Measurements from ENCODE around the gene DCAF4. TPM values are rescaled to one million over a fixed set of nuclear protein-coding genes. Genes with fewer than 3 reads are reported as not detected.

Gene DCAF4
- total RNA-seq, 3 donors from 2014 or later (not counting 1 experiment from before 2014, with no cell fraction given): 4.6 to 18.6 (median 16.5) TPM

DNA sequence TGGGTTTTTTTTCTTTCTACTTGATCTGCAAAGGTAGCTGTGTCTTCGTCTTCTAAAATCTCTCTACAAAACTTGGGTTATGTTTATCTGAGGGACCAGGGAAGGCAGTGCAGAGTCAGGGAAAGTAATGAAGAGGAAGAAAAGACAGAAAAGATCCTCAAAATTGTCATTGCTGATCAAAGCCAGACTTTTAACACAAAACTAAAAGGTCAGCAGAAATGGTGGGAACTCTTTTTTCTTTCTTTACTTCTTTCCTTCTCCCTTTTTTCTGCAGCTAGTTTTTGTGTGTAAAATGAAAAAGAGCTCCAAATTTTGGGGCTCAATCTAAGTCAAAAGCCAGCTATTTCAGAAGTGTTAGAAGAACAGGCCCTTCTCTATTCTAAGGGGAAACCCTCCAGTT lies 44.2 kb upstream of the DCAF4 start:
- Mint-ChIP-seq H3K27me3 (ENCODE audit: low read depth in 2 of 2) (peaks cover 14 to 15% of the 10 kb centered on the region in 2 donors), H3K36me3 (no peaks in the 10 kb centered on the region), H3K9me3 (no peaks in the 10 kb centered on the region), H3K4me3 (no peak overlapping the region), H3K27ac (no peak overlapping the region), H3K4me1 (peaks cover 23 to 35% of the 10 kb centered on the region in 2 donors)
- no peak for DNase-seq
- no peak overlapping the region for H3K4me3 ChIP-seq (ENCODE audit: low read length)
- WGBS (ENCODE audit: insufficient coverage): 100% methylated on average over 1 of the region's 1 CpG
- TF ChIP-seq, protein P1, sequence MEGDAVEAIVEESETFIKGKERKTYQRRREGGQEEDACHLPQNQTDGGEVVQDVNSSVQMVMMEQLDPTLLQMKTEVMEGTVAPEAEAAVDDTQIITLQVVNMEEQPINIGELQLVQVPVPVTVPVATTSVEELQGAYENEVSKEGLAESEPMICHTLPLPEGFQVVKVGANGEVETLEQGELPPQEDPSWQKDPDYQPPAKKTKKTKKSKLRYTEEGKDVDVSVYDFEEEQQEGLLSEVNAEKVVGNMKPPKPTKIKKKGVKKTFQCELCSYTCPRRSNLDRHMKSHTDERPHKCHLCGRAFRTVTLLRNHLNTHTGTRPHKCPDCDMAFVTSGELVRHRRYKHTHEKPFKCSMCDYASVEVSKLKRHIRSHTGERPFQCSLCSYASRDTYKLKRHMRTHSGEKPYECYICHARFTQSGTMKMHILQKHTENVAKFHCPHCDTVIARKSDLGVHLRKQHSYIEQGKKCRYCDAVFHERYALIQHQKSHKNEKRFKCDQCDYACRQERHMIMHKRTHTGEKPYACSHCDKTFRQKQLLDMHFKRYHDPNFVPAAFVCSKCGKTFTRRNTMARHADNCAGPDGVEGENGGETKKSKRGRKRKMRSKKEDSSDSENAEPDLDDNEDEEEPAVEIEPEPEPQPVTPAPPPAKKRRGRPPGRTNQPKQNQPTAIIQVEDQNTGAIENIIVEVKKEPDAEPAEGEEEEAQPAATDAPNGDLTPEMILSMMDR (IDR thresholded peaks at IDR 0.05): no peak
- intact Hi-C loops (cut with micrococcal nuclease): no loop called here
- no peak for ATAC-seq
- no peaks in the 10 kb centered on the region for H3K36me3 ChIP-seq (ENCODE audit: control insufficient read depth, insufficient read depth, low read length)
- H3K4me1 ChIP-seq (ENCODE audit: control insufficient read depth, insufficient read depth, low read length): peaks cover 32% of the 10 kb centered on the region
- H3K9me3 ChIP-seq (ENCODE audit: control insufficient read depth, insufficient read depth, low read length): no peaks in the 10 kb centered on the region
- no peak overlapping the region for H3K27ac ChIP-seq (ENCODE audit: low read length)
- H3K27me3 ChIP-seq (ENCODE audit: control insufficient read depth, insufficient read depth, low read length): no peaks in the 10 kb centered on the region

DNA sequence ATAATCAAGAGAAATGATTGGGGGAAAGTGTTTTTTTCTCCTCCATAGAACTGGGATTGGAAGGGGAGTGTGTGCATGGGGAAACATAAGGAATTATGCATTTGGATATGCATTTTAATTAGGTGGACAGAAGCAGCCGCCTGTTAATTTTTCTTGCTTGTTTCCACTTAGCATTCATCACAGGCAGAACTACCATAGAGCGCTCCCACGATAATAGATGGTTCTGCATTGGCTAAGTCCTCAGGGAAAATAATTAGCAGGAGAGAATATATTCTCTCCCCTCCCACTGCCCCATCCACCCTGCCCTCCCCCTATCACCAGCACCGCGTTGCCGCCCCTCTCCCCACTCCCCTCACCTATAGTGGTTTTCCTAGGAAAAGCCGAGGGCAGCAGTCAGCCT lies 43.8 kb upstream of the DCAF4 start:
- H3K27me3 ChIP-seq (ENCODE audit: control insufficient read depth, insufficient read depth, low read length): no peaks in the 10 kb centered on the region
- DNase-seq: no peak
- H3K4me3 ChIP-seq (ENCODE audit: low read length): no peak overlapping the region
- 90% methylated on average over 7 of the region's 7 CpGs for whole genome bisulfite sequencing (ENCODE audit: insufficient coverage)
- Mint-ChIP-seq H3K9me3 (no peaks in the 10 kb centered on the region), H3K27ac (no peak overlapping the region), H3K4me3 (no peak overlapping the region), H3K36me3 (no peaks in the 10 kb centered on the region), H3K27me3 (ENCODE audit: low read depth in 2 of 2) (peaks cover 10 to 18% of the 10 kb centered on the region in 2 donors), H3K4me1 (peaks cover 23 to 35% of the 10 kb centered on the region in 2 donors)
- intact Hi-C loops (cut with micrococcal nuclease): no loop called here
- ATAC-seq: no peak
- H3K36me3 ChIP-seq (ENCODE audit: control insufficient read depth, insufficient read depth, low read length): no peaks in the 10 kb centered on the region
- peaks cover 32% of the 10 kb centered on the region for H3K4me1 ChIP-seq (ENCODE audit: control insufficient read depth, insufficient read depth, low read length)
- TF ChIP-seq, protein P1 (IDR thresholded peaks at IDR 0.05): no peak
- no peaks in the 10 kb centered on the region for H3K9me3 ChIP-seq (ENCODE audit: control insufficient read depth, insufficient read depth, low read length)
- no peak overlapping the region for H3K27ac ChIP-seq (ENCODE audit: low read length)

DNA sequence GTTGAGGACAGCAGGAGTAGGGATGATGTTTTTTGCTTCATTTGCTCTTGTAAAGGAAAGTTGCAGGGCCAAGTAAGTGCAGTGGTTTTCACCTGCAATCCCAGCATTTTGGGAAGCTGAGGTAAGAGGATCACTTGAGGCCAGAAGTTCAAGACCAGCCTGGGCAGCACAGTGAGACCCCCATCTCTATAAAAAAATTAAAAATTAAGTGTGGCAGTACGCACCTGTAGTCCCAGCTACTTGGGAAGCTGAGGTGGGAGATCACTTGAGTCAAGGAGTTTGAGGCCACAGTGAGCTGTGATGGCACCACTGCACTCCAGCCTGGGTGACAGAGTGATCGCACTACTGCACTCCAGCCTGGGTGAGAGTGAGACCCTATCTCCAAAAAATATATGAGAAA lies 43.2 kb upstream of the DCAF4 start:
- intact Hi-C loops (cut with micrococcal nuclease): no loop called here
- DNase-seq: no peak
- H3K36me3 ChIP-seq (ENCODE audit: control insufficient read depth, insufficient read depth, low read length): no peaks in the 10 kb centered on the region
- Mint-ChIP-seq H3K4me3 (no peak overlapping the region), H3K4me1 (peaks cover 23 to 35% of the 10 kb centered on the region in 2 donors), H3K27ac (no peak overlapping the region), H3K36me3 (no peaks in the 10 kb centered on the region), H3K27me3 (ENCODE audit: low read depth in 2 of 2) (peaks cover 8 to 23% of the 10 kb centered on the region in 2 donors), H3K9me3 (no peaks in the 10 kb centered on the region)
- no peaks in the 10 kb centered on the region for H3K9me3 ChIP-seq (ENCODE audit: control insufficient read depth, insufficient read depth, low read length)
- TF ChIP-seq, protein P1 (IDR thresholded peaks at IDR 0.05): no peak
- H3K27ac ChIP-seq (ENCODE audit: low read length): no peak overlapping the region
- WGBS (ENCODE audit: insufficient coverage): 93% methylated on average over 2 of the region's 2 CpGs
- H3K4me3 ChIP-seq (ENCODE audit: low read length): no peak overlapping the region
- no peaks in the 10 kb centered on the region for H3K27me3 ChIP-seq (ENCODE audit: control insufficient read depth, insufficient read depth, low read length)
- peaks cover 32% of the 10 kb centered on the region for H3K4me1 ChIP-seq (ENCODE audit: control insufficient read depth, insufficient read depth, low read length)
- ATAC-seq: no peak

DNA sequence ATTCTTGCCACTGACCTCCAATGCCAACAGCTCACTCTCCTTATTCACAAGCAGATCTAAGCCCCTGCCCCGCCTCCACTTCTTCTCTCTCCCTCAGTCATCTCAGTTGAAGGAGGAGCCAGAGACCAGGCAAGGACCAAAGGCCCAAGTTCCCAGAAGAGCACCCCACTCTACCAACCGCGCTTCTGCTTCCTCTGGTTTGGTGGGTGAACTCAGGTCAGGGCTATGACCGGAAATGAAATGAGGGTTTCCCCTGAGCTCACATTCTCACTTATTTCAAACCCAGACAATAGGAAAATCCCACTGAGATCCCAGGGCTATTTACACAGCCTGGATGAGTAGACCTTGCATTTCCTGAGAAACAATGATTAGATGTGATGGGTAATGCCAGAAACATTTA lies 42.3 kb upstream of the DCAF4 start:
- intact Hi-C loops (cut with micrococcal nuclease): no loop called here
- no peak overlapping the region for H3K4me3 Mint-ChIP-seq
- Histone ChIP-seq H3K4me1 (ENCODE audit: control insufficient read depth, insufficient read depth, low read length) (peaks cover 32% of the 10 kb centered on the region), H3K27me3 (ENCODE audit: control insufficient read depth, insufficient read depth, low read length) (no peaks in the 10 kb centered on the region), H3K9me3 (ENCODE audit: control insufficient read depth, insufficient read depth, low read length) (no peaks in the 10 kb centered on the region), H3K4me3 (ENCODE audit: low read length) (no peak overlapping the region), H3K36me3 (ENCODE audit: control insufficient read depth, insufficient read depth, low read length) (no peaks in the 10 kb centered on the region), H3K27ac (ENCODE audit: low read length) (no peak overlapping the region)
- WGBS (ENCODE audit: insufficient coverage): 30% methylated on average over 4 of the region's 4 CpGs
- H3K27ac Mint-ChIP-seq: no peak overlapping the region
- peaks cover 8 to 25% of the 10 kb centered on the region in 2 donors for H3K27me3 Mint-ChIP-seq (ENCODE audit: low read depth in 2 of 2)
- TF ChIP-seq, protein P1 (IDR thresholded peaks at IDR 0.05): no peak
- ATAC-seq: peak; percentile 57 to 88 (median 63)
- DNase-seq: no peak
- H3K36me3 Mint-ChIP-seq: no peaks in the 10 kb centered on the region
- H3K4me1 Mint-ChIP-seq: peaks cover 23 to 35% of the 10 kb centered on the region in 2 donors
- no peaks in the 10 kb centered on the region for H3K9me3 Mint-ChIP-seq
